ENCODE data around the gene KCNJ12. TPM values are rescaled to one million over a fixed set of nuclear protein-coding genes. Genes with fewer than 3 reads are reported as not detected.
"Not testable (repeated sequence)": the region's sequence is repeated elsewhere in the genome, so short reads cannot be mapped to it uniquely, and the experiment has no call there.

KCNJ12 gene
- total RNA-seq, 2 donors from 2014 or later: 0.84 to 2.5 TPM

- DNase-seq (no peak), ATAC-seq (no peak)
- intact Hi-C loops (cut with DNase I, micrococcal nuclease): loop anchor here in 1 of 2 donors (5.0 kb wide), 1 partner anchor 286 kb away; no protein-coding TSS in a partner anchor
These were observed 24.8 kb downstream of the KCNJ12 start for GRCh38 chr17:21400816-21401593.

GRCh38 chr17:21402166-21402571, 26.0 kb downstream of the KCNJ12 start:
- intact Hi-C loops (cut with DNase I, micrococcal nuclease): loop anchor here in 1 of 2 donors (5.0 kb wide), 1 partner anchor 285 kb away; no protein-coding TSS in a partner anchor
- not testable (repeated sequence) for ATAC-seq
- DNase-seq: peak in 1 of 2 donors; percentile 56

DNA sequence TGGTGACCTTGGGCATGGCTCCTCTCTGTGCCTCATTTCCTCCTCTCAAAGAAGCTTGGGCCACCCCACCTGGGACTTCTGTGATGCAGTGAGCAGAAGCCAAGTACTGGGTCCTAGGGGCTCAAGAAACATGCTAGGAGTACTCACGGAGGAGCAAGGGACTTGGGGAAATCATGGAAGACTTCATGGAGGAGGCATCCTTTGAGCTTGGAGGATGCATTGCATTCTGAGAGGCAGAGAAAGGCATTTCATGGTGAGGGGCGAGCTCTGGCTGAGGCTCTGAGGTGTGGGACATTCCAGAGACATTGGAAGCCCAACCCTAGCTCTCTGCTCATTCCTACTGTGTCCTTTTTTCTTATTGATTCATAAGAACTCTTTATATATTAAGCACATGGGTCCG, 26.8 kb downstream of the KCNJ12 start:
- not testable (repeated sequence) for DNase-seq, ATAC-seq
- intact Hi-C loops (cut with DNase I, micrococcal nuclease): loop anchor here in 1 of 2 donors (5.0 kb wide), 1 partner anchor 284 kb away; no protein-coding TSS in a partner anchor

- not testable (repeated sequence) for DNase-seq, ATAC-seq
- intact Hi-C loops (cut with DNase I, micrococcal nuclease): loop anchor here in 1 of 2 donors (5.0 kb wide), 1 partner anchor 283 kb away; no protein-coding TSS in a partner anchor
These were observed 27.9 kb downstream of the KCNJ12 start for GRCh38 chr17:21404106-21404505.

GRCh38 chr17:21404539-21404938, 28.4 kb downstream of the KCNJ12 start:
- ATAC-seq, DNase-seq: not testable (repeated sequence)
- intact Hi-C loops (cut with DNase I, micrococcal nuclease): loop anchor here in 1 of 2 donors (5.0 kb wide), 1 partner anchor 283 kb away; no protein-coding TSS in a partner anchor

GRCh38 chr17:21404956-21405731, 29.0 kb downstream of the KCNJ12 start:
- intact Hi-C loops (cut with DNase I, micrococcal nuclease): loop anchor here in 1 of 2 donors (5.0 kb wide), 1 partner anchor 282 kb away; no protein-coding TSS in a partner anchor
- DNase-seq, ATAC-seq: not testable (repeated sequence)

DNA sequence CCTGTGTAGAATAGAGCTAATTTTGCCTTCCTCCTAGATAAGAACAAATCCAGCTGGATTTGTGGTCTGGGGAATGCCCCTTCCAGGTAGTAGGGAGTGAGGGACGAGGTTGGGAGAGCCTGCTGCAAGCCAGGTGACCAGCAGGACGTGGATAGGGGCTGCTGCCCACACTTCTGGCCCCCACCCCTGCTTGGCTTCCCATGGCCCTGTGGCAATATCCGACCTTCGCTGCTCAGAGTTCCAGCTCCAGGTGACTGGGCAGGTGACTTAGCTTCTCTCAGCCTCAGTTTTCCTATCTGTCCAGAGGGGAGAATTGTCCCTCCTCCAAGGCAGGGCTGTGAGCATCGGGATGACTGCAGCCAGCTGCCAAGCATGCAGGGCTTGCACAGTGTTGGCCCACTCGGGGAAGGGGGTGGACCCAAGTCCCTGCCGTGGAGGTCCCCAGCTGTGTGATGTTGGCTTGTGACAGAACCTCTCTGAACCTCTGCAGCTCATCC, 29.8 kb downstream of the KCNJ12 start:
- ATAC-seq; intact Hi-C loops (cut with DNase I, micrococcal nuclease); DNase-seq: not testable (repeated sequence)

- ATAC-seq; DNase-seq; intact Hi-C loops (cut with DNase I, micrococcal nuclease): not testable (repeated sequence)
These were observed 30.7 kb downstream of the KCNJ12 start for GRCh38 chr17:21406616-21407404.

DNA sequence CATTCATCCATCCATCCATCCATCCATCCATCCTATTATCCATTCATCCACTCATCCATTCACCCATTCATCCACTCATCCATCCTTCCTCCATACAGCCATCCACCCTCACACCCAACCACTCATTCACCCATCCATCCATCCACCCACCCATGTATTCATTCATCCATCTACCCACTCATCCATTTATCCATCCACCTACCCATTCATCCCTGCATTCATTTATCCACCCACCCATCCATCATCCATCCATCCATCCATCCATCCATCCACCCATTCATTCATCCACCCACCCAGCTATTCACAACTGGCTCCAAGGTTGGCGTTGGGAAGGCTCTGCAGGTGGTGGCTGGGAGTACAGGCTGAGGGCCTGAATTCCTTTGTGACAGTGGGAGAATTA, 31.6 kb downstream of the KCNJ12 start:
- intact Hi-C loops (cut with DNase I, micrococcal nuclease); DNase-seq: not testable (repeated sequence)

DNA sequence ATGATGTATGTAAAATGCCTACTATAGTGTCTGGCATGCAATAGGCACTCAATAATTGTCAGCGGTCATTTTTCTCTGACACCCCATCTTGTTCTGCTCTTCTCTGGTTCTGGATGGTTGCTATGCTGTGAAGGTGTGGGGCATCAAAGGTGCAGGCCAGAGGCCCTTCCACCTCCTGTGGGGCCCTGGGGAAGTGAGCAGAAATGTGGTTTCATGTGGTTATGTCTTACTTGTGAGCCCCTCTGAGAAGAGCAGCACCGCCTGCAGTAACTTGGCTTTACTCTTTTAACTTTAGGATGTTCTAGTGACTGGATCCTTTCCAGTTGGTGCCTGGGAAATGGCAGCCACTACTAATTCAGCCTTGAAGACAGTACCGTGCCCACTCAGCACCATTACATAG, 32.1 kb downstream of the KCNJ12 start:
- intact Hi-C loops (cut with DNase I, micrococcal nuclease); DNase-seq; ATAC-seq: not testable (repeated sequence)

More for the DNA sequence above, 31.6 kb downstream of the KCNJ12 start:
- ATAC-seq: not testable (repeated sequence)

- ATAC-seq; intact Hi-C loops (cut with DNase I, micrococcal nuclease); DNase-seq: not testable (repeated sequence)
These were observed 32.7 kb downstream of the KCNJ12 start for GRCh38 chr17:21408766-21409300.

DNA sequence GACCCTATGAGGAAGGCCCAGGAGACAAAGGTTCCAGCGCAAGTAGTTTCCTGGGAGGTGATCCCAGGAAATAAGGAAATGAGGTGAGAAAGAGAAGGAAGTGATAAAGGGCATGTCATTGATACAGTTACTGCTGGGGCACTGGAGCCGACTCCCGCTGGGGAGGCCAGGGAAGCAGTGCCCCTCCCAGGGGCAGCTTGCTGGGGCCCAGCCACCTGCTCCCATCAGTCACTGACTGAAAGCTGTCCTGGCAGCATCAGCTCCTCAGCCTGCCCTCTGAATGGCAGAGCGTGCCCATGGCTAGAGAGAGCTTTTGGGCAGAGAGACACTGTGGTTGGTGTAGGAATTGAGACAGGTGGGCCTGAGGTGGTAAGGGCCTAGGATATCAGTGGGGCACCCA, 33.2 kb downstream of the KCNJ12 start:
- DNase-seq; intact Hi-C loops (cut with DNase I, micrococcal nuclease): not testable (repeated sequence)
- peak; percentile 54 for ATAC-seq

GRCh38 chr17:21409971-21410370, 33.8 kb downstream of the KCNJ12 start:
- ATAC-seq; DNase-seq; intact Hi-C loops (cut with DNase I, micrococcal nuclease): not testable (repeated sequence)

DNA sequence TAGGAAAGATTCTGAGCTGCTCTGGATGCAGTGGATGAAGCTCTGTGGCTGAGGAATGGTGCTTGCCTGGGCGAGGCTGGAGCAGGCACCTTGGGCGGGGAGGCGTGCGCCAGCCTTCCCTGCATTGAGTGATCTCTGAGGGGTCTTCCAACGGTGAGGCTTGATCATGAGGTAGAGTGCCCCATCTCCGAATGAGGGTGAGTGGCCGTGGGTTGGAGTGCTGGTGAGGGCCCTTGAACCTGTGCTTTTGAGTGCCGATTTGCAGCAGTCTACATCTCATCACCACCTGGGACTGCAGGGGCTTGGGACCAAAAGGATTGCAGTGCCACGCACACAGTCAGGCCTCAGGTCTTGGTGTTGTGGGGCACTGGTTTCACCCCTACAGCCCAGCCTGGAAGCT, 34.2 kb downstream of the KCNJ12 start:
- ATAC-seq; intact Hi-C loops (cut with DNase I, micrococcal nuclease); DNase-seq: not testable (repeated sequence)

- peak; percentile 49 for ATAC-seq
- DNase-seq; intact Hi-C loops (cut with DNase I, micrococcal nuclease): not testable (repeated sequence)
These were observed 34.9 kb downstream of the KCNJ12 start for GRCh38 chr17:21410906-21411678.

- DNase-seq; intact Hi-C loops (cut with DNase I, micrococcal nuclease): not testable (repeated sequence)
- ATAC-seq: peak; percentile 73
These were observed 35.6 kb downstream of the KCNJ12 start for GRCh38 chr17:21411679-21412205.

GRCh38 chr17:21412207-21412681, 36.1 kb downstream of the KCNJ12 start:
- peak; percentile 22 for ATAC-seq
- DNase-seq: not testable (repeated sequence)

More at GRCh38 chr17:21412207-21412681, 36.1 kb downstream of the KCNJ12 start:
- intact Hi-C loops (cut with DNase I, micrococcal nuclease): not testable (repeated sequence)
